ENCODE measurements around the gene CCR4. TPM values are rescaled to one million over a fixed set of nuclear protein-coding genes. Genes with fewer than 3 reads are reported as not detected.
"Not testable (repeated sequence)": the region's sequence is repeated elsewhere in the genome, so short reads cannot be mapped to it uniquely, and the experiment has no call there.

CCR4 gene
- total RNA-seq, 1 donor from 2014 or later = 0.33 TPM

DNA sequence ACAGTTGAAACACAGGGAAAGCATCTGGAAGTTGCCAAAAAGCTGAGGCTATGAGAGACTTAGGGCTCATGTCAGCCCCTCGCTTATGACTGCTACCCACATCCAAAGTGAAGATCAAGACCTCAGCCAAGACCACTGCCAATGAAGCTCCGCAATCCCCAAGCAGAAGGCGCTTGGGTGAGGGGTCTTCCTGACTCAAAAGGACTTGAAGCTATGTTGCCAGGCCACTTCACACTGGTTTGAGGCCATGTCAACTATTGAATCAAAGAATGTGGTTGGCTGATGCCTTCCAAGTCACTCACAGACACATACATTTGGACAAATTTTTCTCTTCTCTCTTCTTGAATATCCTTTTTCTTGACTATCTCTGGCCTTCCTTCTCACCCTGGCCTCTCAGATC is 928 bp upstream of the CCR4 start:
- ATAC-seq (no peak), DNase-seq (ENCODE audit: low spot score) (no peak)

DNA sequence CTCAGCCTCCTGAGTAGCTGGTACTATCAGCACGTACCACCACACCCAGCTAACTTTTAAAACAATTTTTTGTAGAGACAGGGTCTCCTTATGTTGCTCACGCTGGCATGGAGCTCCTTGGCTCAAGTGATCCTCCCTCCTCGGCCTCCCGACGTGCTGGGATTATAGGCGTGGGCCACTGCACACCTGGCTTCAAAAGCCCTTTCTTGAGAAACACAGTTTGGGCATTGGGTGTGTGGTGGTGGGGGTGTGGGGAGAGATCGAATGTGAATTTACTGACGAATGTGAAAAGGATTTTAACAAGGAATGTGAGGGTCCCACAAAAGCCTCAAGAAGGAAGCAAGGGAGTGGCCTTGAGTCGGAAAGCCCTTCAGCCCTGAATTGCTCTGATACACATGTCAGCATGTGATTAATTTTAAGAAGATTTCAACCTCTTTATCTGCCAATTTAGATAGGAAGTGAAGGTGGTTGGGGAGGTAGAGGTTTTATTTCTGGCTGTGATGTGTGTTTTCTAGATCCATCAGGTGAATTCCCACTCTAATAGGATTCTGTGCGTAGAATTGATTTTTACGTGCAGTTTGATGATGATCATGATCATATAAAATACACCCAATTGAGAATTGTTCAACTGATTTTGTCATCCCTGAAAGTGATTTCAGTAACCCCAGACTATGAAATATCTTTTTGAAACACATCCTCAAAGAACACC is 1.1 kb downstream of the CCR4 start:
- DNase-seq (ENCODE audit: low spot score) = no peak

DNA sequence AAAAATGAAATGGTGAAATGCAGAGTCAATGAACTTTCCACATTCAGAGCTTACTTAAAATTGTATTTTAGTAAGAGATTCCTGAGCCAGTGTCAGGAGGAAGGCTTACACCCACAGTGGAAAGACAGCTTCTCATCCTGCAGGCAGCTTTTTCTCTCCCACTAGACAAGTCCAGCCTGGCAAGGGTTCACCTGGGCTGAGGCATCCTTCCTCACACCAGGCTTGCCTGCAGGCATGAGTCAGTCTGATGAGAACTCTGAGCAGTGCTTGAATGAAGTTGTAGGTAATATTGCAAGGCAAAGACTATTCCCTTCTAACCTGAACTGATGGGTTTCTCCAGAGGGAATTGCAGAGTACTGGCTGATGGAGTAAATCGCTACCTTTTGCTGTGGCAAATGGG is 3.1 kb downstream of the CCR4 start:
- ATAC-seq (no peak), DNase-seq (ENCODE audit: low spot score) (no peak)

More for the DNA sequence above, 1.1 kb downstream of the CCR4 start:
- ATAC-seq = no peak

DNA sequence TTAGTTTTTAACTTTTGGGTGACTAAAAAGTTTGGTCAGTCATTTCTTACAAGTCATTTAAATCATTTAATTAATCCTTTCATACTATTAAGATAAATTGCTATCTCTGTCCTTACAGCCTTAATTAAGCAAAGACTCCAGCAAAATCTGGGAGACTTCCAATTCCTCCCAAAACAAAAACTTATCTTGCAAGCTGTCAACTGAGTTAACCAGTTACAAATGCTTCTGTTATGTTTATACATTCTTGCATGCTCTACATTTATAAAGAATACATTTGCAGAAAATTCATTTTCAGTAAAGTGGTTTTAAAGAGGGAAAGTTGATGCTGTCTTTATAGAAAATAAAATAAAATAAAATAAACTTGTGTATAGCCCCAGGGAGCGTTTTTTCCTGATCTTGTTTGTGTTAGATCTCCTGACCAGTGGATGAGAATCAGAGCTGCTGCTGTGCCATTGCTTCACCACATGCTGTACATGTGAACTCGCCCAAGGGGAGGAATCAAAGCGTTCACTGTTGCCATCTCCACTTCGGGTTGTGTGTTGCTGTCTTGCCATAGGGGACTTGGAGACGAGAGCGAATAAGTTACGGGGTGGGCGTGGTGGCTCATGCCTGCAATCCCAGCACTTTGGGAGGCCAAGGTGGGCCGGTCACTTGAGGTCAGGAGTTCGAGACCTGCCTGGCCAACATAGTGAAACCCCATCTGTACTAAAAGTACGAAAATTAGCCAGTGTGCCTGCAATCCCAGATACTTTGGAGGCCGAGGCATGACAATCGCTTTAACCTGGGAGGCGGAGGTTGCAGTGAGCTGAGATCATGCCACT is 5.5 kb downstream of the CCR4 start:
- DNase-seq (ENCODE audit: low spot score) = peak; percentile 36
- ATAC-seq = no peak

DNA sequence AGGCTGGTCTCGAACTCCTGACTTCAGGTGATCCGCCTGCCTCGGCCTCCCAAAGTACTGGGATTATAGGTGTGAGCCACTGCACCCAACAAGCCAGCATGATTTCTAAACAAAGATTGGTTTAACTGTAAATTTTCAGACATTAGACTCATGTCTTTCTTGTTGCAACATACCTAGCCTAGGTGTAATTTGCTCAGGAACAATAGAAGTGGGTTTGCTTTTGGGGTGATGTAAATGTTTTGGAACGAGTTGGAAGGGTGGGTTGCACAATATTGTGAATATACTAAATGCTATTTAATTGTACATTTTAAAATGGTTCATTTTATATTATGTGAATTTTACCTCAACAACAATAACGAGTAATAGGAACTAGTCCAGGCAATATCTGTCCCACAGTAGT is 7.1 kb downstream of the CCR4 start:
- DNase-seq (ENCODE audit: low spot score) (no peak), ATAC-seq (no peak)

DNA sequence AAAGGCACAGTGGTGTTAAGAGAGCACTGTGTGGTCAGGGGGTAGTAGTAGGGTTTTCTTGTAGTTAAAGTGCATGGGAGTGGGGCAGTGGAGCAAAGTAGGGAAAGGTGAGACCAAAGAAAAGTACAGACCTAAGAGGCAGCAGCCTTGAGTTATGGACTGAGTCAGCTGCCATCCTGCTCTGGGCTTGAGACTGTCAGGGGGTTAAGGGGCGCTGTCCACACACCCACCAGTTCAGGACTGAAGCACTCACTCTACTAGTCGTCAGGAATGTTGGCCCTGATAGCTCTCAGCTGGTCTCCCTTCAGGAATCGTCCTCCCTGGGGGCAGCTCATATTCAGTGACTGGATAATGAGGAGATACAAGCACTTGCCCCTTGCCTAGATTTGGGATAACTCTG is 7.9 kb downstream of the CCR4 start:
- DNase-seq (ENCODE audit: low spot score) (no peak), ATAC-seq (no peak)

DNA sequence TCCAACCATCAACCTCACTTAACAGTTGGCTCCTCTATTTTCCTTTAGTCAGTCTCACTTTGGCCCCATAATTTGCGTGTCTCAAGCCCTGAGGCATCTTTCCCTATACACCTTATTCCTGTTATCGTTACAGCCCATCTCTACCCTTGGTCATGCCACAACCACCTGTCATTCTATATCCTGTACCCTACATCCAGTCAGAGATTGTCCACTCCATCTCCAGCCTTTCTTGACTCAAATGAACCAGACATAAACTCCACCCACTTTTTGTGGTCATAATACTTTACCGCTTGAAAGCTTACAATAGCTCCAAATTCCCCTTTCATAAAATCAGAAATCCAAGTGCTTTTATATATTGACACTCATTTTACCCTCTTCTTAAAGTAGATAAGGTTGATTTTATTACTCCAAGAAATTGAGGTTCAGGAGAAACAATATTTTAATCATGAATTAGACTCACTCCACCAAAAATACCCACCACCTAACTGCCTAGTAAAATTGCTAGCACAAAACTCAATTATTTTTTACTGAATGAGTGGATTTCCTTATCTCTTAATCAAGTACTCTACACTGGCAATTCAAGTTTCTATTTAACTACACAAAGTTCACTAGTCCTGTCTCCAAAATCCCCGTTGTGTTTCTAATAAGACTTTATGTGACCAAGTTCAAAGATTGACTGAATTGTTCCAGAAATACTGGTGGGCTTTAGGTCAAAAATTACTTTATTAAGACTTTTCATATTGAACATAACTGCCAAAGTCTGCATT is 9.1 kb downstream of the CCR4 start:
- no peak for DNase-seq (ENCODE audit: low spot score)
- ATAC-seq = no peak

DNA sequence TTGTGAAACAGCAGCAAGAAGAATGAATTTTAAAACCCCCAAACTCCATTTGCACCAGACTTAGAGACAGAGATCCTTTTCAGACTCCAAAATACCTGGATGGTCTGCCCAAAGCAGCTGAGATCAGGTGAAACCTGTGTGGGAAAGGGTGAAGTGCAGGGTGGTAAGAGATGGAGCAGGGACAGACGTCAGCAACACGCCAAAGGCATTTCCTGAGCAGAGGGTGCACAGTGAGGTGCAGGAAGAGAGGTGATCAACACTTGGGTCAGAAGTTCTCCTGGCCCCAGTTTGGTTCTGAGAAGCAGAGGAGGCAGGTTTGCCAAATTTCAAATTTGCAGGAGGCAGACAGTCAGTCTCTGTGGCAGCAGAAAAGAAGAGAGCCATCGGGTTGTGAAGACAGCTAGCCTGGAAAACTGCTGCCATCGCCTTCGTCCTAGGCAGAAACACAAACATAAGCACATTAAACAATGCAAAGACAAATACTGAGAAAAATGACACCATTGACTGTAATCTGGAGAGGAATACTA is 9.8 kb downstream of the CCR4 start:
- no peak for ATAC-seq
- DNase-seq (ENCODE audit: low spot score) = peak; percentile 16

DNA sequence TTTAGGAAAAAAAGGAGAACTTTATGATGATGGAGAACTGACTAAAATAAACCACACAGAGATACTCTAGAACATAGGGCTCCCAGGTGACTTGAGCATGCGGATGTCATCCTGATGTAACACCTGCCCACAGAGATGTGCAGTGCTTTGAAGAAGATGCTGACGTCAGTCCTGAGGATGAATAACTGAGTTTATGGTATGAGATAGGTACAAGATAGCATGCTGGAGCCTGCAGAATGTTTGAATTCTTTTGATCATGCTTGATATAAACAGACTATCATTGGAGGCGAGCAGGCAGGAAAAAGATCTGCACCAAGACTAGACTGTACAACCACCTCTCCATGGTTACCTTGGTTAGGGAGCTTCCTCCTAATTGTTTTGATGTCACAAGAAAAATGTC is 12.4 kb downstream of the CCR4 start:
- ATAC-seq (no peak), DNase-seq (ENCODE audit: low spot score) (no peak)

DNA sequence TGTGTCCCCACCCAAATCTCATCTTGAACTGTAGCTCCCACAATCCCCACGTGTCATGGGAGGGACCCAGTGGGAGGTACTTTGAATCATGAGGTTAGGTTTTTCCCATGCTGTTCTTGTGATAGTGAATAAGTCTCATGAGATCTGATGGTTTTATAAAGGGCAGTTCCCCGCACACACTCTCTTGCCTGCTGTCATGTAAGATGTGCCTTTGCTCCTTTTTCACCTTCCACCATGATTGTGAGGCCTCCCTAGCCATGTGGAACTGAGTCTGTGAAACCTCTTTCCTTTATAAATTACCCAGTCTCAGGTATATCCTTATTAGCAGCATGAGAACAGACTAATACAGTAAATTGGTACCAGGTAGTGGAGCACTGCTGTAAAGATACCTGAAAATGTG is 13.3 kb downstream of the CCR4 start:
- not testable (repeated sequence) for DNase-seq (ENCODE audit: low spot score); ATAC-seq

DNA sequence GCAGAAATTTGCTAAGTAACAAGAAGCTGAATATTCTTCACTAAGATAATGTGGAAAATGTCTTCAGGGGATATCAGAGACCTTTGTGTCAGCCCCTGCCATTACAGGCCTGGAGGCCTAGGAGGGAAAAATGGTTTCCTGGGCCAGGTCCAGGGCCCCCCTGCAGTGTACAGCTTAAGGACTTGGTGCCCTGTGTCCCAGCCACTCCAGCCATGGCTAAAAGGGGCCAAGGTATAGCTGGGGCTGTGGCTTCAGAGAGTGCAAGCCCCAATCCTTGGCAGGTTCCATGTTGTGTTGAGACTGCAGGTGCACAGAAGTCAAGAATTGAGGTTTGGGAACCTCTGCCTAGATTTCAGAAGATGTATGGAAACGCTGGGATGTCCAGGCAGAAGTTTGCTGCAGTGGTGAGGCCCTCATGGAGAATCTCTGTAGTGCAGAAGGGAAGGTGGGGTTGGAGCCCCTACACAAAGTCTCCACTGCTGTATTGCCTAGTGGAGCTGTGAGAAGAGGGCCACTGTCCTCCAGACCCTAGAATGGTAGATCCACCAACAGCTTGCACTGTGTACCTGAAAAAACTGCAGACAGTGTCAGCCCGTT is 14.3 kb downstream of the CCR4 start:
- DNase-seq (ENCODE audit: low spot score); ATAC-seq: not testable (repeated sequence)

DNA sequence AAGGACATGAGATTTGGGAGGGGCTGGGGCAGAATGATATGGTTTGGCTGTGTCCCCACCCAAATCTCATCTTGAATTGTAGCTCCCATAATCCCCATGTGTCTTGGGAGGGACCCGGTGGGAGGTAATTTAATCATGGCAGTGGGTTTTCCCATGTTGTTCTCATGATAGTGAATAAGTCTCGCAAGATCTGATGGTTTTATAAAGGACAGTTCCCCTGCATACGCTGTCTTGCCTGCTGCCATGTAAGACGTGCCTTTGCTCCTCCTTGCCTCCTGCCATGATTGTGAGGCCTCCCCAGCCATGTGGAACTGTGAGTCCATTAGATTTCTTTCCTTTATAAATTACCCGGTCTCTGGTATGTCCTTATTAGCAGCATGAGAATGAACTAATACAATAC is 15.2 kb downstream of the CCR4 start:
- ATAC-seq; DNase-seq (ENCODE audit: low spot score): not testable (repeated sequence)

DNA sequence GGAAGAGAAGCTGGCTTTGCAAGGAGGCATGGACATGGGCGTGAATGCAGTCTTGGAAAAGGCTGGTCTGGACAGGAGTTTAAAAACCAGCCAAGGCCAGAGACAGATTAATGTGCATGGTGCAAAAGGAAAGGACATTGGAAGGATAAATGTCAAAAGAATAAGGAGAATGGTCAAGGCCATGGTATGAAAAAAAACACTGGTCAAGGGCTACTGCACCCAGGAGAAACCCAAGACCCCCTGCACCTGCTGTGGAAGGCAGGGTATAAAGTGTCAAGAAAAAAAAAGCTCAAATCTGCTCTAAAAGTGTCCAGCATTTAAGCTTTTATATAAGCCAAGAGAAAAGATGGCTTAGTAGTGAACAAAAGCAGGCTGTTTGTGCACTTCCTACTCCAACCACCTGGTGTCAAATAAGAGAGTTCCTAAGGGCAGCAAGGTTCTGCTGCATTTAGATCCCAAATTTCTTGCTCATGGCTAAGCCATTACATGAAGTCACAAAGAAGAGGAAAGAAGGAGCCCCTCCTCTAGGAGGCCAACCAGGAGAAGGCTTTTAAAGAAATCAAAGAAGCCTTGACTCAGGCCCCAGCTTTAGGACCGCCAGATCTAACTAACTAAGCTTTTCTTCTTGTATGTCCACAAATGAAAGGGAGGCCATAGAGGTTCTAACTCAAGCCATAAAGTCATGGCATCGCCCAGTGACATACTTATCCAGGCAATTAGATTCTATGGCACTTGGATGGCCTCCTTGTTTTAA is 16.9 kb downstream of the CCR4 start:
- DNase-seq (ENCODE audit: low spot score) (no peak), ATAC-seq (peak; percentile 37)

DNA sequence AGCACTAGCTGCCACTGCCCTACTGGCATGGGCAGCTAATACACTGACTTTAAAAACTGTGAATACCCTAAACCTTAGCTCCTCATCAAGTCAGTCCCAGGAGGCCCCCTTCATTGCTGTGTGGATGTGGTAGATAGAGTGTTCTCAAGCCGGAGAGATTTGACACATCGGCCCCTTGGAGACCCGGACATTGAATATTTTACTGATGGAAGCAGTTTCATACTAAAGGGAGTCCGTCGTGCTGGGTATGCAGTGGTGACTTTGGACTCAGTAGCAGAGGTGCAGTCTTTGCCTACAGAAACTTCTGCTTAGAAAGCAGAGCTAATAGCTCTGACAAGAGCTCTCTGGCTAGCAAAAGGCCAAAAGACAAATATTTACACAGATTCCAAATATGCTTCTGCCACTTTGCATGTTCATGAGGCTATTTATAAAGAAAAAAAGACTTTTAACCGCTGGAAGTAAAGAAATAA is 17.5 kb downstream of the CCR4 start:
- DNase-seq (ENCODE audit: low spot score) (no peak), ATAC-seq (peak; percentile 81)

DNA sequence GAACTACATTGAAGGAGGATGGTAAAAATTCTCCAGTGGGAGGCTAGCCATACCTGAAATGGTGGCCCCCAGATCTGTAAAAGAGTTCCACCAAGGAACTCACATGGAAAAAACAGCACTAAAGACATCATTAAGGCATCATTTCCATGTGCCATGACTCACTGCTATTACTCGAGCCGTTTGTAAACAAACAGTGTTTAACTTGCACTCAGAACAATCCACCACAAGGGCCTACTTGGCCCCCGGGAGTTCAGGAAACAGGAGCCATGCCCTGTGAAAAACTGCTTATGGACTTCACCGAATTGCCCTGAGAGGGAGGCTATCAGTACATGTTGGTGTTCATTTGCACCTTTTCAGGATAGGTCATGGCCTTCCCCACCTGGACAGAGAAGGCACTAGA is 18.2 kb downstream of the CCR4 start:
- no peak for DNase-seq (ENCODE audit: low spot score)
- ATAC-seq = no peak

DNA sequence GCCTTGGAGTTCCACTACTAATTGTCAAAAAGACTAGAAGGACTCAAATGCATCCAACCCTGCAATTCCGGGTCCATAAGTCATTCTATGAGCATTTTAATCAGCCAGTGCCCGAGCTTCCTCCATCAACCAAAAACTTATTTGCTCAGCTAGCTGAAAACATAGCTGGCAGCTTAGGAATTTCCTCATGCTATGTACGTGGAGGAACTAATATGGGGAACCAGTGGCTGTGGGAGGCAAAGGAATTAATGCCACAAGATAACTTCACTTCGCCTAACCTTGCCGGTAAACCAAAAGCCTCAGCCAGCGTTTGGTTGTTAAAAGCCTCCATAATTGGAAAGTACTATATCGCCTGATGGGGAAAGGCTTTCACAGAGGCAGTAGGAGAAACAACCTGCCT is 19.8 kb downstream of the CCR4 start:
- not testable (repeated sequence) for ATAC-seq; DNase-seq (ENCODE audit: low spot score)

DNA sequence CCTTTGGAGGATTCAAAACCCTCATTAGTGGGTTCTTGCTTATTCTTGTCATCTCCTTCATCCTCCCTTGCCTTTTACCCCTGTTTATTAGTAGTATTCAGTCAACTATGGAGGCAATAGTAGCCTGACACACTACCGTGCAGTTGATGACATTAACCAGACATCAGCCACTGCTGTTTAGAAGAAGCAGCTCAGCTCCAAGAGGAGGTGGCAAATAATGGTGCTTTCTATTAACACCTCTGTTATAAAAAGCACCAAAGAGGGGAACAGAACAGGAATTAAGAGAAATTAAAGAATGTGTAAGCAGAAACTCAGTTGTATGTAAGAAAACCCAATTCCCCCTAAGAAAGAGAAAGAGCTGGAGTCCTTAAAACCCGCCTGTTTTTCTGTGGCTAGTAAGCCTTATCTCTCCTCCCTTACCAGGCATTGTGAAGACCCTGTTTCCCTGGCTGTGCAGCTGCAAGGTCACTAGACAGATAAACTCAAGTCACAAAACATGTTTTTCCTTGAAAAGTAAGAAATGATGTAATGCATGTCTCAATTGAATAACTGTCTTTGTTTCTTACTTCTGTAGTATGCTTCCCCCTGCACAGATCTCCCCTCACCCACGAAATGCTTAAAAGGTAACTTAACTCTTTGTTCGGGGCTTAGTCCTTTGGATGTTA is 21.2 kb downstream of the CCR4 start:
- ATAC-seq (no peak), DNase-seq (ENCODE audit: low spot score) (no peak)

DNA sequence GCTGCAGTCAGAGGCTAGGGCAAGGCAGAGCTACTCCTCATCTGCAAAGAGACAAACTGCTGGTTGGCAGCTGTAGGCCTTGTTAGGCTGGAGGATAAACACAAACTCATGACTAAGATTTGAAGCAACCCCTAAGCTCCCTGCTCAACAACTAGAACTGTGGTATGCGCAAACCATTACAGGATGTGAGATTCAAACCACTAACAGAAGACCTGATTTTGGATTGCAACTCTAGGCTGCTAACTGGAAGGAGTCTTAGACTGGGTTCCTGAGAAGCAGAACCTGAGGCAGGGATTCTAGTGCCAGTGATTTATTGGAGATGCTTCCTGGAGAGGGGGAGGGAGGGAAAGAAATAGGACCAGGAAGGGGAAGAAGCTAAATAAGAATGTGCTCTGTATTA is 22.5 kb downstream of the CCR4 start:
- ATAC-seq (no peak), DNase-seq (ENCODE audit: low spot score) (no peak)

DNA sequence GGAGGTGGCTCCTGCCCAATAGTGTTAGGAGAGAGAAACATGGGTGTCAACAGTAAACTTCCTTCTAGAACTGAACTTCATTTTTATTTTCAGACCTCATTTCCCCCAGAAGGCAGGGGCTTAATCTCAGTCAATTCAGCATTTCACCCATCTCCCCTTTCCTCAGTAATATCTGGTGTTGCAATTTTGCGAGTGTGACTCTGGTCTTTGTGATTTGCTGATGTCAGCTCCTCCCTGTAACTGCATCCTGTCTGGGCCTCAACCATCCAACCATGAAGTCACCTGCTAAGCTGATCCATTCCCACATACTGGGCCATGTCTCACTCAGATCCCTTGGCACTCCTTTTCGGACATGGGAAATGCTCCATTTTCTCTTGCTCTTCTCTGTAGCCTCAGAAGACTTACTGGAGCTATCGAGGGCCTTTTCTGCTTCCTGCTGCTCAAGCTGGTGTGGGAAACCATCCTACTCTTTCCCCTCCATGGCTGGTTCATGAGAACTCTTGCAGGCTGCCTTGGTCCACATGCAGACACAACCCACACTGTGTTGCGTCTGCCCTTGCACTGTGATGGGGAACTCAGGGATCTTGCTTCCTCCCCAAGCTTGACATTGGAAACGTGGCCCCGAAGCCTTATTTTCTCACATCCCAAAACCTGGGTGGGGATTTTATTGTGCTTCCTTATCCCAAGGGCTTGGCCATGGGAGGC is 24.6 kb downstream of the CCR4 start:
- DNase-seq (ENCODE audit: low spot score) (no peak), ATAC-seq (no peak)
